Type B pancreatic cell (in vitro differentiated cells): ENCODE measurements around the gene CORIN. TPM values are rescaled to one million over a fixed set of nuclear protein-coding genes. Genes with fewer than 3 reads are reported as not detected.
"Not testable (repeated sequence)": the region's sequence is repeated elsewhere in the genome, so short reads cannot be mapped to it uniquely, and the experiment has no call there.

Experiments
- DNase-seq: peaks from one replicate; pipeline ENCODE4 v3.0.0; 2021; ENCODE audit warnings: mixed read lengths; ENCODE audit not compliant: unreplicated experiment; ENCODE audit errors: extremely low spot score
- H3K27ac Mint-ChIP-seq: 2 replicates; pipeline ENCODE4 v1.8.0; 2021; ENCODE audit warnings: mild to moderate bottlenecking, mixed read lengths
- H3K27me3 Mint-ChIP-seq: 2 replicates; pipeline ENCODE4 v1.8.0; 2021; ENCODE audit warnings: mixed read lengths
- H3K36me3 Mint-ChIP-seq: 2 replicates; pipeline ENCODE4 v1.8.0; 2021; ENCODE audit warnings: mixed read lengths
- H3K4me1 Mint-ChIP-seq: one replicate; pipeline ENCODE4 v1.8.0; 2021; ENCODE audit warnings: mixed read lengths; ENCODE audit not compliant: unreplicated experiment
- H3K4me3 Mint-ChIP-seq: 2 replicates; pipeline ENCODE4 v1.8.0; 2021; ENCODE audit warnings: mild to moderate bottlenecking, mixed read lengths
- H3K9me3 Mint-ChIP-seq: 2 replicates; pipeline ENCODE4 v1.8.0; 2021; ENCODE audit warnings: mixed read lengths
- total RNA-seq: library from RNA; stranded (reverse); gene quantifications from 2 replicates; pipeline ENCODE4 v1.2.1, GENCODE V29; 2021; ENCODE audit warnings: low replicate concordance
- TF ChIP-seq, protein P1 (sequence below): fragments of 200-600 bp; sonication (generic); conservative IDR thresholded peaks from 2 replicates; pipeline ENCODE4 v1.5.0; 2021; ENCODE audit warnings: antibody characterized with exemption, mild to moderate bottlenecking

The CORIN gene
- total RNA-seq, 1 donor from 2014 or later, result 34.6 TPM

DNA sequence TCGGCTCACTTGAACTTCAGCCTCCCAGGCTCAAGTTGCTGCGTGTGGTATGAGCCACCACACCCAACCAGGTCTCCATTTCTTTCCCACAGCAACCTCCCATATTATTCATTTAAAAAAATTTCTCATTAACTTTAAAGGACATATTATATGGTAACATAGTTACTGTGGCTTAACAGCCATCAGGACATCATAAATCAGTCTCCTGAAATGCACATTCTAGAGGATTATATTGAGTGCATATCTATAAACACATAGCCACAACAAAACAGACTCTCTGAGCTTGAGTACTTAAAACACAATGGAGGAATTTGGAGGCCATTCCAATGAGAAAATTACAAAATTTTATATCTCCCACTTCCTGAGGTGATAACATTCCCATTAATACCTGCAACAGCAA lies 61.5 kb downstream of the CORIN start:
- no peaks in the 10 kb centered on the region for H3K4me1 Mint-ChIP-seq
- H3K27me3 Mint-ChIP-seq, result peaks cover 5% of the 10 kb centered on the region
- TF ChIP-seq, protein P1, sequence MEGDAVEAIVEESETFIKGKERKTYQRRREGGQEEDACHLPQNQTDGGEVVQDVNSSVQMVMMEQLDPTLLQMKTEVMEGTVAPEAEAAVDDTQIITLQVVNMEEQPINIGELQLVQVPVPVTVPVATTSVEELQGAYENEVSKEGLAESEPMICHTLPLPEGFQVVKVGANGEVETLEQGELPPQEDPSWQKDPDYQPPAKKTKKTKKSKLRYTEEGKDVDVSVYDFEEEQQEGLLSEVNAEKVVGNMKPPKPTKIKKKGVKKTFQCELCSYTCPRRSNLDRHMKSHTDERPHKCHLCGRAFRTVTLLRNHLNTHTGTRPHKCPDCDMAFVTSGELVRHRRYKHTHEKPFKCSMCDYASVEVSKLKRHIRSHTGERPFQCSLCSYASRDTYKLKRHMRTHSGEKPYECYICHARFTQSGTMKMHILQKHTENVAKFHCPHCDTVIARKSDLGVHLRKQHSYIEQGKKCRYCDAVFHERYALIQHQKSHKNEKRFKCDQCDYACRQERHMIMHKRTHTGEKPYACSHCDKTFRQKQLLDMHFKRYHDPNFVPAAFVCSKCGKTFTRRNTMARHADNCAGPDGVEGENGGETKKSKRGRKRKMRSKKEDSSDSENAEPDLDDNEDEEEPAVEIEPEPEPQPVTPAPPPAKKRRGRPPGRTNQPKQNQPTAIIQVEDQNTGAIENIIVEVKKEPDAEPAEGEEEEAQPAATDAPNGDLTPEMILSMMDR, result no peak
- no peak overlapping the region for H3K4me3 Mint-ChIP-seq
- no peak for DNase-seq
- no peaks in the 10 kb centered on the region for H3K36me3 Mint-ChIP-seq
- no peaks in the 10 kb centered on the region for H3K9me3 Mint-ChIP-seq
- H3K27ac Mint-ChIP-seq, result no peak overlapping the region

DNA sequence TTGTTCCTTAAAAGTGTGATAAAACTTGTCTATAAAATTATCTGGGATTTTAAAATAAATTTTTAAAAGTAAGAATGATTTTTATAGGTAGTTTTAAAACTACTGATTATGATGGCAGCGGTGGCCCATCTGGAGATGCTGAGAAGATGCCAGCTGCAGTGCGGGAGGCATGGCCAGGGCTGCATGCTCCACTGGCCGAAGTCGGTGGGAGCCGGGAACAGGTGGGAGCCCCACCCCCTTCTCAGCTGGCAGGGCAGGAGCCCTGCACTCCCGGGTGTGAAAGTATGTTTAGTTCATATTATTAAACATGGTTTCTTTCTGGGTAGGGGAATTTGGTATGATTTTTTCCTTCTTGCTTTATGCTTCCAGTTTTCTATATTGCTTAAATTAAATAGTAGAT lies 63.8 kb downstream of the CORIN start:
- H3K4me1 Mint-ChIP-seq, result no peaks in the 10 kb centered on the region
- H3K27ac Mint-ChIP-seq, result no peak overlapping the region
- H3K4me3 Mint-ChIP-seq, result no peak overlapping the region
- peaks cover 5% of the 10 kb centered on the region for H3K27me3 Mint-ChIP-seq
- DNase-seq, result no peak
- no peaks in the 10 kb centered on the region for H3K9me3 Mint-ChIP-seq
- TF ChIP-seq, protein P1, result no peak
- no peaks in the 10 kb centered on the region for H3K36me3 Mint-ChIP-seq

DNA sequence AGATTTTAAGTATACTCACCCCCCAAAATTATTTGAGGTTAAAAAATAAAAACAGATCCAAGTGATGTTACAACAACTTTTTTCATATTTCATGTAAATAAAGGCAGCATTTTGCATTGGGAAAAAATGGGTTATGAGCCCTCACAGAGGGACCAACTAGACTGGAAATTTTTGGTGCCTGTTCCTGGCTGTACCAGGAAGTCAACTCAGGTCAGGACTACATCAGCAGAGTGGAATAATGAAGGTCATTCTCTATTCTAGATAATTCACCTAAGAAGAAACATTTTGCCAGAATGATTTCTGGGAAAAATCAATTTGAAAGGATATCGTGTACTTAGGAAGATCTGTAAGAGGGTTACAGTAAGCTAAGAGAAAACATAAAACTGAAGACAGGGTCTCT lies 66.8 kb downstream of the CORIN start:
- Mint-ChIP-seq H3K4me3 (no peak overlapping the region), H3K9me3 (peaks cover 4% of the 10 kb centered on the region), H3K27me3 (no peaks in the 10 kb centered on the region), H3K27ac (no peak overlapping the region), H3K36me3 (no peaks in the 10 kb centered on the region), H3K4me1 (no peaks in the 10 kb centered on the region)
- TF ChIP-seq, protein P1, result no peak
- no peak for DNase-seq

DNA sequence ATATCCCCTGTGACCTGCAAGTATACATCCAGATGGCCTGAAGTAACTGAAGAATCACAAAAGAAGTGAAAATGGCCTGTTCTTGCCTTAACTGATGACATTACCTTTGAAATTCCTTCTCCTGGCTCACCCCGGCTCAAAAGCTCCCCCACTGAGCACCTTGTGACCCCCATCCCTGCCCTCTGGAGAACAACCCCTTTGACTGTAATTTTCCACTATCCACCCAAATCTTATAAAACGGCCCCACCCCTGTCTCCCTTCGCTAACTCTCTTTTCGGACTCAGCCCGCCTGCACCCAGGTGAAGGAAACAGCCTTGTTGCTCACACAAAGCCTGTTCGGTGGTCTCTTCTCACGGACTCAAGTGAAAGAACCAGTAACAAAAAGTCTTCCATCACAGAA lies 69.9 kb downstream of the CORIN start:
- not testable (repeated sequence) for DNase-seq, H3K9me3 Mint-ChIP-seq, H3K4me3 Mint-ChIP-seq, H3K36me3 Mint-ChIP-seq, H3K27ac Mint-ChIP-seq, H3K27me3 Mint-ChIP-seq, H3K4me1 Mint-ChIP-seq

DNA sequence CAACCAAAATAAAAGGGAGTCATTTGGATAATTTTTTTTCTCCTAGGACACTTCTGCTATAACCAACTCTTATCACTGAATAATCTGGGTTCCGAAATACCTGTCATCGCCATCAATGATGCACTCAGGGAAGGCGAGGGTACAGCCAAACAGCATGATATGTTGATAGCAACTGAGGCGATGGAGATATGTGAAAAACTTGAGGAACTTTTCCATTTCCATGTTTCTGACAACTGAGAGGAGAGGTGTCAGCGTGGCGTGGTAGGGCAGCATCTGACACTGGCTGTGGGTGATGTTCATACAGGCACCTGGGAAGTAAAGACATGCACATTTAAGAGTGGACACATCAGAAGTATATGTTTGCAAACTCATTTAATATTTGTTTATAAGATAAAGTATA lies 74.6 kb downstream of the CORIN start:
- no peaks in the 10 kb centered on the region for H3K9me3 Mint-ChIP-seq
- no peak overlapping the region for H3K4me3 Mint-ChIP-seq
- H3K27me3 Mint-ChIP-seq, result no peaks in the 10 kb centered on the region
- no peaks in the 10 kb centered on the region for H3K36me3 Mint-ChIP-seq
- no peak for DNase-seq
- H3K4me1 Mint-ChIP-seq, result no peaks in the 10 kb centered on the region
- TF ChIP-seq, protein P1, result no peak
- no peak overlapping the region for H3K27ac Mint-ChIP-seq

DNA sequence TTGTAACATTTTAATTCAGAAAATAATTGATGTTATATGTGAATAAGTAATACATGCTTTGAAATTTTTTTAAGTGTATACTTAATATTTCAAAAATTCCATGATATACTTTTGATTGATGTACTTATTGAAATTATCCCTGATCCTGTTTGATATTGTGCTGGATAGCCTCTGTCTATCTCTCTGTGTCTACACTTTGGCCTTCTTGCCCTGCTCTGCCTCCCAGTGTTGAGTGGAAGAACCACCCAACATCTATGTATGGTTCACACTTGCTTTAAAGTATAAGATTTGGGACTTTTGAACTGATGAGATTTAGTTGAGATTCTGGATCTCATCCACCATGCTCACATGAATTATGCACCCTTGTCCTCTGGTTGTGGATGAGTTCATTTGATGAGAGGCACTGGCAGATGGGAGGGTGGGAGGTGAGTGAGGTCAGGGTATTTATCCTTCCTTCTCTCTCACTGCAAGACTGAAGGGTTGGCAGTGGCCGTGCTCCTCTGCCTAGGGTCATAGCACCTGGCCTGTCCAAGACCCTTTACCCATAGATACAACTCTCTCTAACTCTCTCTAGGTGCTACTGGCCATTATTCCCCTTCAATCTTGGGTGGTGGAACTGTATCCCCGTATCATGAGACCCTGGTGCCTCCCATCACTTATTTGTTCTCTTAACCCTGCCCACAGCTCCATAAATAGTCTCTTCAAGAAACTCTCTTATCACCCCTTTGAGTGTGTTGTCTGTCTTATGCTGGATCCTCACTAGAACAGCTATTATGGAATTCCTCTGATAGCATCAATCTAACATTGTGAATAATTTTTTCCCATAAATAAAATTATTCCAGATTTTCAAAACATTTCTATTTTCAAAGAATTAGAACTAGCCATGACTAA lies 75.2 kb downstream of the CORIN start:
- no peaks in the 10 kb centered on the region for H3K9me3 Mint-ChIP-seq
- TF ChIP-seq, protein P1, result no peak
- H3K4me3 Mint-ChIP-seq, result no peak overlapping the region
- no peak overlapping the region for H3K27ac Mint-ChIP-seq
- H3K4me1 Mint-ChIP-seq, result no peaks in the 10 kb centered on the region
- DNase-seq, result no peak
- no peaks in the 10 kb centered on the region for H3K27me3 Mint-ChIP-seq
- H3K36me3 Mint-ChIP-seq, result no peaks in the 10 kb centered on the region

DNA sequence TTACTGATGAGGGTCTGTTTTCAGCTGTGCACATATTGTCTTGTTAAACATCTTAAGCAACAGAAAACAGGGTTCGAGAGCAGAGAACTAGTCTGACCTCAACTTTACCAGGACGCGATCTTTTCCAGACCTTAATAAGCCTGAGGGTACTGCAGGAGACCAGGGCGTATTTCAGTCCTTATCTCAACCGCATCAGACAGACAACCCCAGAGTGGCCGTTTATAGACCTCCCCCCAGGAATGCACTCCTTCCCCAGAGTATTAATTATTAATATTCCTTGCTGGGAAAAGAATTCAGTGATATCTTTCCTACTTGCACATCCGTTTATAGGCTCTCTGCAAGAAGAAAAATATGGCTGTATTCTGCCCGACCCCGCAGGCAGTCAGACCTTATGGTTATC lies 84.6 kb downstream of the CORIN start:
- DNase-seq, H3K27me3 Mint-ChIP-seq: not testable (repeated sequence)

More for the DNA sequence above, 84.6 kb downstream of the CORIN start:
- H3K27ac Mint-ChIP-seq, H3K36me3 Mint-ChIP-seq, H3K9me3 Mint-ChIP-seq, H3K4me3 Mint-ChIP-seq: not testable (repeated sequence)
- H3K4me1 Mint-ChIP-seq, result peaks cover 19% of the 10 kb centered on the region
